NCI-H1417 treated with DMSO at 0.1 percent for 48 hours (cell line): ENCODE results near the gene BCAR3.
A peak's percentile ranks its signal among the peaks of the same experiment; 100 is the strongest.
"Not testable (repeated sequence)": the region's sequence is repeated elsewhere in the genome, so short reads cannot be mapped to it uniquely, and the experiment has no call there.

Experiments used
- DNase-seq: peaks from one replicate; lab custom pipeline; 2025; lab: John Stamatoyannopoulos, UW

Gene BCAR3

GRCh38 chr1:93576746-93577145, 104.9 kb downstream of the BCAR3 start:
- DNase-seq, result no peak

- peak; percentile 86 for DNase-seq
Measured at GRCh38 chr1:93576346-93576745, 105.3 kb downstream of the BCAR3 start.

- peak; percentile 78 for DNase-seq
Measured at GRCh38 chr1:93575621-93576284, 105.9 kb downstream of the BCAR3 start.

- DNase-seq, result no peak
Measured at GRCh38 chr1:93574991-93575390, 106.6 kb downstream of the BCAR3 start.

GRCh38 chr1:93574511-93574910, 107.1 kb downstream of the BCAR3 start:
- no peak for DNase-seq

- DNase-seq, result no peak
Measured at GRCh38 chr1:93573940-93574469, 107.6 kb downstream of the BCAR3 start.

- DNase-seq, result no peak
Measured at GRCh38 chr1:93571623-93572310, 109.9 kb downstream of the BCAR3 start.

GRCh38 chr1:93569489-93569888, 112.1 kb downstream of the BCAR3 start:
- DNase-seq, result no peak

- DNase-seq, result no peak
Measured at GRCh38 chr1:93567255-93567918, 114.2 kb downstream of the BCAR3 start.

GRCh38 chr1:93566227-93566626, 115.4 kb downstream of the BCAR3 start:
- no peak for DNase-seq

GRCh38 chr1:93565496-93566206, 116.0 kb downstream of the BCAR3 start:
- no peak for DNase-seq

GRCh38 chr1:93559695-93560094, 121.9 kb downstream of the BCAR3 start:
- DNase-seq, result no peak

- DNase-seq, result no peak
Measured at GRCh38 chr1:93559045-93559444, 122.6 kb downstream of the BCAR3 start.

- DNase-seq, result no peak
Measured at GRCh38 chr1:93556291-93556690, 125.3 kb downstream of the BCAR3 start.

- DNase-seq, result no peak
Measured at GRCh38 chr1:93554883-93555872, 126.5 kb downstream of the BCAR3 start.

- not testable (repeated sequence) for DNase-seq
Measured at GRCh38 chr1:93553886-93554490, 127.6 kb downstream of the BCAR3 start.

GRCh38 chr1:93552741-93553455, 128.7 kb downstream of the BCAR3 start:
- DNase-seq, result no peak

GRCh38 chr1:93549811-93550210, 131.8 kb downstream of the BCAR3 start:
- no peak for DNase-seq

- DNase-seq, result no peak
Measured at GRCh38 chr1:93549131-93549530, 132.5 kb downstream of the BCAR3 start.
